HG03432 (cell line): ENCODE data around the gene RANBP17.
"Not testable (repeated sequence)": the region's sequence is repeated elsewhere in the genome, so short reads cannot be mapped to it uniquely, and the experiment has no call there.

Source experiments
- ATAC-seq: cut with Tn5 transposase; IDR thresholded peaks from one replicate; pipeline ENCODE4 v1.9.1; 2021; ENCODE audit warnings: mild to moderate bottlenecking, moderate library complexity; ENCODE audit not compliant: unreplicated experiment

The RANBP17 gene

DNA sequence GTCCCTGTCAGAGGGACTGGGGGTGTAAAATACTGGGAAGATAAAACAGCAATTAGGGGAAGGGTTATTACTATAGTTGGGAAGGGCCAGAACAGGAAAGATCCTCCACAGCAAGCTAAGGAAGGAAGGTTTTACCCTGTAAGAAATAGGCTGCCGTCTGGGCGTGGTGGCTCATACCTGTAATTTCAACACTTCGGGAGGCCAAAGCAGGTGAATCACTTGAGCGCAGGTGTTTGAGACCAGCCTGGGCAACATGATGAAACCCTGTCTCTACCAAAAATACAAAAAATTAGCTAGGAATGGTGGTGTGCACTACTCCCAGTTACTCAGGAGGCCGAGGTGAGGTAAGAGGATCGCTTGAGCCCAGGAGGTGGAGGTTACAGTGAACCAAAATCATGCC is 282.1 kb downstream of the RANBP17 start:
- ATAC-seq = no peak

DNA sequence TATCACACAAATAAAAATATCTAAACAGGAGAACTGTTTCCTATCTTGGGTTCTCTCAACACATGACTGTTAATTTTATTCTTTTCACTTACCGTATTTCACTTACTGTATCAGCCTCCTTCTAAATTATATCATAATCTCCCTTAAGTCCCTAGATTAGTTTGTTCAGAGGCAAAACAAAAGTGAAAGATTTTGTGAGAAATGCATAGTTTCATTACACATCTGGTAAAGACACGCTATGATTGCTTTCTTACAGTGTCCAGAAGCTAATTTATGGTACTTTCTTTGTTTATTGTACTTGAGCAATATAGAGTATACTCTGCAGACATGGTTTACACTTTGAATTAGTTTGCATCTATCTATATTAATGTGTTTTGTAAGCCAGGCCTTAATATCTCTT is 287.5 kb downstream of the RANBP17 start:
- ATAC-seq = peak; percentile 74

DNA sequence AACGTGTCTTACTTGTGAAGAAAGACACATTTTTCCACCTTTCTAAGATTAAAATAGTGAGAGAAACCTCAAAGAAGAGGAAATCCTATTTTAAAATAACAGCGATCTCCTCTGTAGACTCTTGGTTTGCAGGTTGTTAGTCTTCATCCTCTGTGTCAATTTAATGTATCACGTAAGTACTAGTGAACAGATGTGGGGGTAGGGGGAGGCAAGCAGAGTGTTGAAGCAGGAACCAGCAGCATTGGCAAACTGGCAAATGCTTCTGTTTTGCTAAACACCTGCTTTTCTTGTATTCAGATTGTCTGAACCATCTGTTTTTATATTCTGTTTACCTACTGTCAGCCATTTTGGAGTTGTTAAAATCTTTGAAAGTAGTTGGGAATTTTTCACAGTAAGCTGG is 288.0 kb downstream of the RANBP17 start:
- peak; percentile 38 for ATAC-seq

DNA sequence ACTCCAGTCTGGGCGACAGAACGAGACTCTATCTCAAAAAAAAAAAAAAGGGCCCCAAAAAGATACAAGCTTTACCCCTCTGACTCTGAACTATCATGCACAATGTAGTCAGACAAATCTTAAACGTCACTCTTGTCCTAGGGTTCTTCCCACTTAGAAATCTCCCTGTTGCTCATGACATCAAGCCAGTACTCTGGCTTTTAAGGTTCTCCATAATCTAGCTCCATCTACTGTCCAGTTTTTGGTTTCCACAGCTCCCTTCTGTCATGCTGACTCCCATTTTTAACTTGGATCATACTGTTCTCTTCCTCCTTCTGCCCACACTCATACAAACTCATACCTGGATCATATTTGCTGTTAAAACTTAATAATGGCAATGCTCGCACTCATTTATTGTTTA is 290.6 kb downstream of the RANBP17 start:
- no peak for ATAC-seq

DNA sequence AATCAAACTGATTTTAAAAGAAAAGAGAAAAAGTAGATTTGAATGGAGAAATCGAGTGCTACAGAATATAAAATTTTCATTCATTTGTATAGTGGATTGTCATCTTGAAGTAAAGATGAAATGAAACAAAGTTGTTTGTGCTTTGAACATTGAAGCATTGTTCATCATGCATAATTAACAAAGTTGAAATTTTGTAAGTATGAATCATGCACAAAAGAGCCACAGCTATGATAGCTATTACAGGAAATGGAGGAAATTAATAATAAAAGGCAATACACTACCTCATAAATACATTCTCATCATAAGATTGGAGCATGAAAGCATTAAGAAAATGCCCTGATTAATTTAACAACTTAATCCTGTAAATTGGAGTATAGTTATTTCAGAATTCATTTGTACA is 293.8 kb downstream of the RANBP17 start:
- ATAC-seq = no peak

DNA sequence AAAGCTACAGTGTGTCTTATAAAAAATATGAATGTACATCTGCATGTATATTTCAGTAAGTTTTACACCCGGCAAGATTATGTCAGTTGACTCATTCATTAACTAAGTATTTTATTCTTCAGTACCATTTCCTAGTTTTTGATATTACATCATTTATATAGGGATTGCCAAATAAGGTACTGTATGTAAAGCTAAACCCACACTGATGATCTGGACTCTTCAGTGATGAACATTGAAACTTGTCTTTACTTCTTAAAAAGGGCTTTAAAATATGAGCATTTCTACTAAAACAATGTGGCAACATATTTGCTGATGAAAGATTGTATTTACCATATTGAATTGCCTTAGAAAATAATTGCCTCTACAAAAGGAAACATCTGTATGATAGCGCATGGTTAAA is 295.5 kb downstream of the RANBP17 start:
- ATAC-seq = no peak

DNA sequence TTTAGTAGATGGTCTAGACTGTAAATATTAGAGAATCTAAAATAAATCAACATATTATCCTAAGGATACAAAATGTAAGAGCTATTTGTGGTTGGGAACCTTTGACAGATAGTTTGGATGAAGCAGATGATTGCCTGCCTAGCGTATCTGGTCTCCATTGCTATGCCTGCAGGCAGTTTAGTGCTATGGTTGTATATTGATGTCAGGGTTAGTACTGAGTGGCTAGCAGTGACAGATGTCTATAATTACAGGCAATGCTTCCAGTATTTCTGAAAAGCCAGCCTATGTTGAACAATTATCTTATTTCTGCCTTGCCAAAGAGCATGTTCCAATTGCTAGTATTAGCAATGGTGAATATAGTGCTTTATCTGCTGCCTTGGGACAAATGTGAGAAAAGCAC is 296.0 kb downstream of the RANBP17 start:
- ATAC-seq = no peak

DNA sequence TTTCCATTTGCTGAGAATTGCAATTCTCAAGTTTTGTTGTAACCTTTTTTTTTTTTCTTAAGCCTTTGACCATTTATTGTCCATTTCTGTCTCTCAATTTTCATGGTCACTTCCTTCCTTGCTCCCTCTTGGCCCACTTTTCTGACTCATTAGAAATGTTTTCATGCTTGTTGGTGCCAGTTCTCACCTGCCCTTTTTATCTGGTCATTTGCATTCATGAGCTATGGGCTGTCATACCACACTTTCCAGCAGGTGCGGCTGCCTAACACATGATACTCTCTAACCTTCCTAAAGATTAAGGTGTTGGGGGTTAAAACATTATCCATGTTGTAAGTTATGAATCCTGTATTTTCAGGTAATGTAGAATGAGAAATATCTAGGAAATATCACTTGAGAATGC is 296.8 kb downstream of the RANBP17 start:
- no peak for ATAC-seq

DNA sequence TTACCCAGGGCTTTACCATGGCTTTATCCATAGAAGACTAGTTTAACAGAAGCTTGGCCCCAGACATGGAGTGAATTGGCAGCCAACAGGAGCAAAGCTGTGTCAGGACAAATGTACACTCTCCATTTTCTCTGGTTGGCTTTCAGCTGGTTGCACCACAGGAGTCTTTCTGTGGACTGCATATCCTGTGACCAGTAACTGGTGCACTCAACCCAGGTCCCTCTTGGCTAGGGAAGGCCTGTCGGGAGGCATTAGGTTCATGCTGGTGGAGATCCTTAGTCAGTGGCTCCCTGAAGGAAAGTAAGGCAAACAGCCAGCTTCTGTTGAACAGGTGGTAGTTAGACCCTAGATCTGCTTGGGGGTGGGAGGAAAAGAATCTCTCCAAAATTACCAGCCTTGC is 300.3 kb downstream of the RANBP17 start:
- ATAC-seq = no peak

DNA sequence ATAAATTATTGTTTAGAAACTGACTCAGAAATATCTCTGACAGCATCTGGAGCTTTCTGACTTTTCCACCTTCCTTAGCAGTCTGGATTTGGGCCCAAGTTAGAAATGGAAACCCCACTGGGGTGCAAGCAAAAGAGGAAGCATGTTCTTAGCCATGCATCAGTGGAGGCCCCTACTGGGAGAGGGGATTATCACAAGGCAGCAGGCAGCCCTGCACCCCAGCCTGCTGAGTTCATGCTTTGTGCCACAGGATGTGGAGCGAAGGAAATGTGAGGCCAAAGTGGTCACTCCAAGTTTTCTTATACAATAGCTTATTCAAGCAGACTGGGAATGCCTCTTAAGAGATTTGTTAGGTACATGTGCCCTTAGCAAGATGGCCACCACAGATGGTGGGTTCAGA is 300.8 kb downstream of the RANBP17 start:
- no peak for ATAC-seq

DNA sequence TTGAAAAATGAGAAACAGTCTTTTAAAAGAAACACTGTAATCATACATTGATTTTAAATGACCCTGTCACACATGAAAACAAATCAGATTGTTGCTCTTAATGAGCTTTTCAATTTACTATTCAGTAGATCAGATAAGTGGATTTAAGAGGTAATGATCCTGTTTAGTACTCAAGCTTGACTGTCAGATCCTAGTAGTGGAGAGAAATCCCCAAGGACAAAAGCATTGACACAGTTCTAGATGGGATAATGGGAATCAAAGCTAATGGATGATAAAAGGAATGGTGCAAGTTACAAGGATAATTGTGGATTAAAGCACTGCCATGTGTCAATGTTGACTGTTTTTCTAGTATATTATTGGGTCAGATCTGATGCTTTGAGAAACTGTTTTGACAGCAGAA is 304.9 kb downstream of the RANBP17 start:
- ATAC-seq = no peak

DNA sequence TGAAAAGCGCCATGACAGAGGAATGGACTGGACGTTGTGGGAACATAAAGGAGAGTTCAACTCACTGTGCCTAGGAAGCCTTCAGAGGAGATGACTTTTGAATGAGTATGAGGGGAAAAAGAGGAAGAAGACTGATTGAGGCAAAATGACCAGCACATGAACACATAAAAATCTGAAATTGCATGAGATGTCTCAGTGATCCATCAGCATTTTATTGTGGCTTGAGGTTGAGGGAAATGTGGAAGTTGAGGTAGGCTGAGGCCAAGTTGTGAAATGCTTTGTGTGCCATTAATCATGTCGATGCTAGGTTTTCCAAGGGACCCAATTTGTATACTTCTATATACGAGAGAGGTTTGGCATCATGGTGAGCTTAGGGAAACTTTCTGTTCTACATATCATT is 306.4 kb downstream of the RANBP17 start:
- no peak for ATAC-seq

DNA sequence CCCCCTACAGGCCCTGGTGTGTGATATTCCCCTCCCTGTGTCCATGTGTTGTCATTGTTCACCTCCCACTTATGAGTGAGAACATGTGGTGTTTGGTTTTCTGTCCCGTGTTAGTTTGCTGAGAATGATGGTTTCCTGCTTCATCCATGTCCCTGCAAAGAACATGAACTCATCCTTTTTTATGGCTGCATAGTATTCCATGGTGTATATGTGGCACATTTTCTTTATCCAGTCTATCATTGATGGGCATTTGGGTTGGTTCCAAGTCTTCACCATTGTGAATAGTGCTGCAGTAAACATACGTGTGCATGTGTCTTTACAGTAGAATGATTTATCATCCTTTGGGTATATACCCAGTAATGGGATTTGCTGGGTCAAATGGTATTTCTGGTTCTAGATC is 313.1 kb downstream of the RANBP17 start:
- ATAC-seq = not testable (repeated sequence)

DNA sequence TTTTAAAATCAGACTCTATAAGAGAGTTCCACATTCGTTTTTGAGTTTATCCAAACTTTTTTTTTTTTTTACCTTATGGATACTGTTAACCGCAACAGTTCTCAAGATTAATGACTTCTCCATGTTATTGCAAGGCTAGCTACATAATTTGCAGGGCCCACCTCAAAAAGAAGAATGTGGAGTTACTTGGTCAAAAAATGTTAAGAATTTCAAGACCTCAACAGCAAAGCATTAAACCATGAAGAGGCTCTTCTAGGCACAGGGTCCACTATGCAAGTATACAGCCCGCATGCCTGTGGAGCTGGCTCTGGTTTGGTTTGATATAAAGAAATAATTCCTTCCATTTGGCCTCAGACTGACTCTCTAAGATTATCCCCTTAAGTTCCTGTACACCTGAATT is 313.9 kb downstream of the RANBP17 start:
- ATAC-seq = no peak

DNA sequence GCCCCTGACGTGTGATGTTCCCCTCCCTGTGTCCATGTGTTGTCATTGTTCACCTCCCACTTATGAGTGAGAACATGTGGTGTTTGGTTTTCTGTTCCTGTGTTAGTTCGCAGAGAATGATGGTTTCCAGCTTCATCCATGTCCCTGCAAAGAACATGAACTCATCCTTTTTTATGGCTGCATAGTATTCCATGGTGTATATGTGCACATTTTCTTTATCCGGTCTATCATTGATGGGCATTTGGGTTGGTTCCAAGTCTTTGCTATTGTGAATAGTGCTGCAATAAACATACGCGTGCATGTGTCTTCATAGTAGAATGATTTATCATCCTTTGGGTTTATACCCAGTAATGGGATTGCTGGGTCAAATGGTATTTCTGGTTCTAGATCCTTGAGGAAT is 316.4 kb downstream of the RANBP17 start:
- not testable (repeated sequence) for ATAC-seq

DNA sequence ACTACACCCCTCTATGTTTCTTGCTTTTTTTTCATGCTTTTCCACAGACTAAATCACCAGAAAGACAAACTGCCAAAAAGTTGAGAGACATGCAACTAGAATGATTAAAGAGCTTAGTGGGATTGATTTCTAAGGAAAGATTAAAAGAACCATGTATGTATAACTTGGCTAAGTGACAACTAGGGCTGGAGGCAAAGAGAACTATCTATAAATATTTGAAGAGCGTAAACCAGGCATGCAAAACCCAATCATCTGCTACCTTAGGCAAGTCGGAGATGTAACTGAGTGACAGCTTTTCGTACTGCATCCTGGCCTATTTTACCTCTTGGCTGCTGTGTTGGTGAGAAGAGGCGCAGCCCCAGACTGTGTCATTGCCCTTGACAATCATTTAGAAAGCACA is 326.2 kb downstream of the RANBP17 start:
- no peak for ATAC-seq

DNA sequence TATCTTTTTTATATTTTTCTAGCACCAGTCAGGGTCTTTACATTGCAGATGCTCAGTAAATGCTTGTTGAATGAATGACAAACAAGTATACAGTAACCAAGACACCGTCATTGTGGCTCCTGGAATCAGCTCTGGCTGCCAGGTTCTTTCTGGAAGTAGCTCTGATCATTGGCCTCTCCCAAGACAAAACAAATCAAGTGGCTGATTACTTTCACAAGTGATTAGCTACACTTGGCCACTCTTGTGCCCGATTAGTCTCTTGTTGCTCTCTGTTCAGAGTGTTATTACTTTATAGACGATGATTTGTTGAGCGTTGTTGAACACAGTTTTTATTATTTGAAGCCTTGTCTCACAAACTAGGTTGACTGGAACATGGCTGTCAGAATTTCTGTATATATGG is 327.6 kb downstream of the RANBP17 start:
- no peak for ATAC-seq

DNA sequence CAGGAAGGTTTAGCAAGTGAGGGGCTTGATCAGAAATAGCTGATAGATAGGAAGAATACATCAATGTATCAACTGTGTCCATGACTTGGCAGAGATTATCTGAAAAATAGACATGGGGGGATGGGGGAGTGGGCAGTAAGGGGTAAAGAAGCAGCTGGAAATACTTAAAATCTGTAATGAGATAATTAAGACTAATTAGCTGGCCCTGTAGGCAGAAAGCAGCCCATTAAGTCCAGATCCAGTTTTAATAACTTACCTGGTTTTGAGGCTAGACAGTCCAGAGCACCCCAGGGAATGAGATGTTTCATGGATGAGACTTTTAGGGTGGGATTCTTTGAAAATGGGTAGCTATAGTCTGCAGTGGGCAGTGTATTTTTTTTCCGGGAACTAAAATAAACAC is 330.3 kb downstream of the RANBP17 start:
- ATAC-seq = no peak

DNA sequence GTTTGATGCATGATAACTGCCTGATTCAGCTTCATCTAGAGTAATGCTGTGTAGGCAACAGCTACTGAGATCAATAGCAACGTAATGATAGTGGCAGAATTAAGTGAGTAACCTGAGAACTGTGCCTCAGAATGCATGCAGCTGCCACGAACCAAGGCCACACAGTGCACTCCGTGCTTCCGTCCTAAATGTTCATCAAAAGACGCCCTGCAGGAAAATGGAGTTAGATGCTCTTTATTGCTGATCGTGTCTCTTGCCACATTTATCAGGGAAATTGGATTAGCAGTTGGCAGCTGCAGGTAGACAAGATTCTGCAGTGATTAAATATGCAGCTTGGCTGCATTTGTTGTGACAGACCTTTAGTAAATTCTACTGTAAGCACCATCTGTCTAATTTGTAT is 339.5 kb downstream of the RANBP17 start:
- no peak for ATAC-seq

DNA sequence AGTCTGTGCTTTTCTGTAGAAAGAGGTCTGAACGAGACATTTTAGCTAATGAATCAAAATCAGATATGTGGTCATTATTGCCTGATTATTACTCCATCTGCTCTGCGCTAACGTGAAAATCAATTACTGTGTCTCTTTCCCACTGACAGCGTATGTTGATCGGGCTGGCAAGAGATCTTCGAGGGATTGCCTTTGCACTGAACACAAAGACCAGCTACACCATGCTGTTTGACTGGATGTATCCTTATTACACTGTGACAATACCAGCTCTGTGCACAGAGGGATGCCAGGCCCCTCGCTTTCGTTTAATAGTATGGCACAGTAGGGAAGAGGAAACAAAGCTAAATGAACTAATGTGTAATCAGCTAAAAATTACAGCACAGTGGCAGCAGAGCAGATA is 343.6 kb downstream of the RANBP17 start:
- no peak for ATAC-seq

DNA sequence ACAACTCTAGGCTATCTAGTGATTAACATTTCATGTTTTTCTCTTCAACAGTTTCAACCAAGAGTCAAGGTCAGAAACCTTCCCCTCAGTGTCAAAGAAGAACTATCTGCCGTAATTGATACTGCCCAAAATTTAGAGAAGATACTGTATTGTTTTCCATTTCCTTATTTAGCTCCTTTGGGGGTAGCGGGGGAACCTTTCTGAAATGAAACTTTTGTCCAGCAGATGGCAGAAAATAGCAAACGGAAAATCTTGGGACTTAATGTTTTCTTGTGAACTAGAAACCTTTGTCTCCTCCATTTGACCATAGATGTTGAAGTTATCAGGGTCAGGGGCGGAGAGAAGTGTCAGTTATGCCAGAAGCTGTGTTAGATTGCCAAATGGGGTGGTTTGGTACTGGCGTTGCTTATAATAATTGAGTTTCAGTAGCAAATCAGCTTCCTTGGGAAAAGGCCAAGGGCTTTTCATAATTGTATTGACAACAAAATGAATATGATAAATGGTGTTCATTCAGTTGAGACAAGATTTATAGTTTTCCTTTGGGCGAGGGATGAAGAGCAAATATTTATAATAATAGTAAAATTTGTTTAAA is 345.5 kb downstream of the RANBP17 start:
- ATAC-seq = no peak

DNA sequence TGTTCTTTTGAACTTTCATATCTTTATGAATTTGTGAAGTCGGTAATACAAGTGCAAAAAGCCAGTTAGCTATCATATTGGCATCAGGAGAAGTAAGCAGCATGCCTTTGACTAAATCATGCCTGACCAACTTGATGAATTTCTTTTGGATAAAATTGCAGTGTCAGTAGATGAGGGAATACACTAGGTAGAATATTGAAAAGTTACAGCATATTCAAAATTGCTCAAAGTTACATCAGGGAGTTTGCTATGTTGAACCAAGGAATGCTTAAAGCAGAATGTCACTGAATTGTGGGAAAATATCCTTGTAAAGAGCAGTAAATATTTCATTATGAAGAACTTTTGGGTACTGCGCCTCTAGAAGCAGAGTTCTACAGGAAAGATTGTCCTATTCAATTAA is 360.1 kb downstream of the RANBP17 start:
- no peak for ATAC-seq

DNA sequence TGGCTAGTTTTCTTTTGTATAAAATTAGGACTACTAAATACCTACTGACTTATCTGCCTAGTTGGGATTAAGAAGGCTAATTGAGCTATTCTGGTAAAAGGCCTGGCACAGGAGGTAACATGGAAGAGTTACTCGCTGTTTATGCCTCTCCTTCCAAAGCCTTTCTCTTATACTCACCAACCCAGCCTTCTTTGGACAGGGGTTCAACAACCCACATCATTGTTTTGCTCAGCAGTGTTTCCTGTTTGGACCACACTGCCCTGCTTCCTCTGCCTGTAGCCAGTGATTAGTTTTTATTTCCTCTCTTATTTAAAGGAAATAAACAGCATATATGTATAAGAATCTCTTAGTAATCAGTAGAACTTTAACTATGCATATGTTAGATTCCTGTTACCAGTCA is 362.1 kb downstream of the RANBP17 start:
- no peak for ATAC-seq
